Lower leg skin (tissue), 4 donors: ENCODE measurements around the gene TFAP2A. TPM values are rescaled to one million over a fixed set of nuclear protein-coding genes. Genes with fewer than 3 reads are reported as not detected.

Experiments
- DNase-seq, 2 donors: peaks; one replicate each; pipeline ENCODE4 v3.0.0-alpha.2; 2019; ENCODE audit warnings: low spot score in 2 of 2
- H3K4me3 ChIP-seq: fragments of 200-600 bp; sonication (generic); 2 replicates; pipeline ENCODE4 v1.5.1; 2017; ENCODE audit warnings: mild to moderate bottlenecking, low read depth; ENCODE audit not compliant: poor library complexity, severe bottlenecking
- CTCF ChIP-seq, 3 donors: fragments of 450-650 bp; IDR thresholded peaks; one replicate each; pipeline ENCODE4 v1.5.1; 2016; ENCODE audit warnings: antibody characterized with exemption in 3 of 3, mild to moderate bottlenecking in 3 of 3, moderate library complexity in 2 of 3
- POLR2A ChIP-seq, 2 donors: fragments of 450-650 bp; IDR thresholded peaks; one replicate each; pipeline ENCODE4 v1.6.1; 2016 to 2017; ENCODE audit warnings: antibody characterized with exemption in 2 of 2, mild to moderate bottlenecking in 1 of 2, moderate library complexity in 1 of 2
- WGBS, 2 donors: methylation state at CpG; one replicate each; pipeline ENCODE4 v1.1.5; 2018; 5-methylcytosine and 5-hydroxymethylcytosine counted together
- intact Hi-C: fragments of 100-400 bp; cut with DNase I; formaldehyde crosslinking; loops from one replicate; pipeline ENCODE4 v1.15.0; 2023; ENCODE audit warnings: low total_unique reads
- total RNA-seq, 4 donors: library from RNA; depleted of rRNA; stranded (reverse); fragments of >200 nt; gene quantifications; one replicate each; pipeline ENCODE4 v1.1.0, GENCODE V29; 2016

Gene TFAP2A
- 100 to 1,000 TPM in 1 of 4 donors, 10 to 100 TPM in 3; 62.0 to 123 (median 63.7) TPM for total RNA-seq

GRCh38 chr6:10414756-10415616, at the start of gene TFAP2A:
TFAP2A (minus strand) TSS chr6:10415074; CDS start chr6:10414991, 83 bp downstream.
- TF ChIP-seq CTCF (IDR thresholded peaks at IDR 0.05) (no peak), POLR2A (IDR thresholded peaks at IDR 0.05) (no peak)
- intact Hi-C loops, result loop anchor here (10.0 kb wide), 3 partner anchors 880 to 1430 kb away; no protein-coding TSS in a partner anchor
- H3K4me3 ChIP-seq, result peak within 1 kb of the TSS; percentile 51
- WGBS, 2 donors, result 2% methylated on average over 58 of the region's 58 CpGs
- peak in 1 of 2 donors; percentile 89 for DNase-seq

- WGBS, 2 donors, result 77% methylated on average over 16 of the region's 16 CpGs
- TF ChIP-seq POLR2A (IDR thresholded peaks at IDR 0.05), result no peak
- no peak for TF ChIP-seq CTCF (IDR thresholded peaks at IDR 0.05)
- DNase-seq, result no peak
- H3K4me3 ChIP-seq, result no peak overlapping the region
- intact Hi-C loops, result no loop called here
Observed at GRCh38 chr6:10463491-10464481, 48.9 kb upstream of the TFAP2A start.

- TF ChIP-seq POLR2A (IDR thresholded peaks at IDR 0.05) (no peak), CTCF (IDR thresholded peaks at IDR 0.05) (no peak)
- H3K4me3 ChIP-seq, result no peak overlapping the region
- 88 to 93% methylated on average over 12 of the region's 12 CpGs for WGBS, 2 donors
- intact Hi-C loops, result no loop called here
- no peak for DNase-seq
Observed at GRCh38 chr6:10463040-10463439, 48.2 kb upstream of the TFAP2A start.

- H3K4me3 ChIP-seq, result no peak overlapping the region
- intact Hi-C loops, result no loop called here
- WGBS, 2 donors, result 66 to 92% methylated on average over 1 of the region's 1 CpG
- no peak for TF ChIP-seq CTCF (IDR thresholded peaks at IDR 0.05)
- no peak for TF ChIP-seq POLR2A (IDR thresholded peaks at IDR 0.05)
- DNase-seq, result no peak
Observed at GRCh38 chr6:10461850-10462249, 47.0 kb upstream of the TFAP2A start.

GRCh38 chr6:10460096-10460495, 45.2 kb upstream of the TFAP2A start:
- TF ChIP-seq CTCF (IDR thresholded peaks at IDR 0.05) (no peak), POLR2A (IDR thresholded peaks at IDR 0.05) (no peak)
- 61 to 68% methylated on average over 5 of the region's 5 CpGs for WGBS, 2 donors
- H3K4me3 ChIP-seq, result no peak overlapping the region
- no peak for DNase-seq
- intact Hi-C loops, result no loop called here
